Measurements from ENCODE around the gene SRGAP3.

SRGAP3 gene

GRCh38 chr3:9077029-9077428, 172.4 kb downstream of the SRGAP3 start:
- no peak for DNase-seq

GRCh38 chr3:9075762-9076161, 173.7 kb downstream of the SRGAP3 start:
- DNase-seq: no peak

- DNase-seq: no peak
Measured at GRCh38 chr3:9074079-9074478, 175.4 kb downstream of the SRGAP3 start.

- no peak for DNase-seq
Measured at GRCh38 chr3:9072667-9073009, 176.8 kb downstream of the SRGAP3 start.

GRCh38 chr3:9071936-9072666, 177.3 kb downstream of the SRGAP3 start:
- DNase-seq: no peak

- DNase-seq: no peak
Measured at GRCh38 chr3:9070961-9071360, 178.5 kb downstream of the SRGAP3 start.

GRCh38 chr3:9069971-9070370, 179.5 kb downstream of the SRGAP3 start:
- no peak for DNase-seq

- peak; percentile 13 to 51 for DNase-seq
Measured at GRCh38 chr3:9068051-9068450, 181.4 kb downstream of the SRGAP3 start.

GRCh38 chr3:9067352-9067975, 182.0 kb downstream of the SRGAP3 start:
- DNase-seq: peak; percentile 21 to 75

GRCh38 chr3:9066775-9067174, 182.7 kb downstream of the SRGAP3 start:
- DNase-seq: no peak

GRCh38 chr3:9066141-9066540, 183.3 kb downstream of the SRGAP3 start:
- DNase-seq: no peak

- no peak for DNase-seq
Measured at GRCh38 chr3:9064850-9065249, 184.6 kb downstream of the SRGAP3 start.

- no peak for DNase-seq
Measured at GRCh38 chr3:9064251-9064650, 185.2 kb downstream of the SRGAP3 start.

GRCh38 chr3:9062570-9062969, 186.9 kb downstream of the SRGAP3 start:
- DNase-seq: no peak

- no peak for DNase-seq
Measured at GRCh38 chr3:9061634-9062033, 187.8 kb downstream of the SRGAP3 start.

GRCh38 chr3:9059489-9060400, 189.7 kb downstream of the SRGAP3 start:
- no peak for DNase-seq

- no peak for DNase-seq
Measured at GRCh38 chr3:9056581-9056980, 192.9 kb downstream of the SRGAP3 start.

GRCh38 chr3:9047452-9048346, 201.7 kb downstream of the SRGAP3 start:
- DNase-seq: no peak

GRCh38 chr3:9045371-9045770, 204.1 kb downstream of the SRGAP3 start:
- DNase-seq: no peak

GRCh38 chr3:9043063-9043462, 206.4 kb downstream of the SRGAP3 start:
- DNase-seq: no peak

GRCh38 chr3:9041626-9042025, 207.8 kb downstream of the SRGAP3 start:
- no peak for DNase-seq

- no peak for DNase-seq
Measured at GRCh38 chr3:9040996-9041395, 208.4 kb downstream of the SRGAP3 start.

Measured in cerebellar nuclear complex (tissue), 1 donor.